Activated T-cell treated with anti-CD3 and anti-CD28 coated beads, Interleukin-2, amount 50 U/mL, for 72 hours (primary cell): Measurements from ENCODE around the gene MATR3. TPM values are rescaled to one million over a fixed set of nuclear protein-coding genes. Genes with fewer than 3 reads are reported as not detected.

Source experiments
- ATAC-seq, 2 donors: fragments of 150-1000 bp; cut with Tn5 transposase; replicated peaks in 1 of 2; 2 replicates each; pipeline ENCODE4 v1.10.0; 2021; ENCODE audit warnings: moderate library complexity in 2 of 2, mild to moderate bottlenecking in 1 of 2
- DNase-seq, 2 donors: peaks; one replicate each; pipeline ENCODE4 v3.0.0; 2021 to 2022; ENCODE audit warnings: mixed read lengths in 1 of 2
- H3K27ac Mint-ChIP-seq: one replicate; pipeline ENCODE4 v1.8.0; 2022; ENCODE audit warnings: mild to moderate bottlenecking, moderate library complexity, mixed read lengths
- H3K27me3 Mint-ChIP-seq: one replicate; pipeline ENCODE4 v1.8.0; 2022; ENCODE audit warnings: low read depth, mixed read lengths
- H3K36me3 Mint-ChIP-seq, 2 donors: one replicate each; pipeline ENCODE4 v1.8.0; 2022; ENCODE audit warnings: mixed read lengths in 2 of 2, mild to moderate bottlenecking in 1 of 2; ENCODE audit not compliant: insufficient read depth in 2 of 2
- H3K4me1 Mint-ChIP-seq: one replicate; pipeline ENCODE4 v1.8.0; 2022; ENCODE audit warnings: low read depth, mixed read lengths
- H3K4me3 Mint-ChIP-seq, 2 donors: one replicate each; pipeline ENCODE4 v1.8.0; 2022; ENCODE audit warnings: mild to moderate bottlenecking in 2 of 2, mixed read lengths in 2 of 2, moderate library complexity in 2 of 2
- H3K9me3 Mint-ChIP-seq, 2 donors: one replicate each; pipeline ENCODE4 v1.8.0; 2022; ENCODE audit warnings: mixed read lengths in 2 of 2
- total RNA-seq, 2 donors: library from RNA; stranded (reverse); gene quantifications; one replicate each; pipeline ENCODE4 v1.2.3, GENCODE V29; 2022

Gene MATR3
- total RNA-seq, 2 donors from 2014 or later, result 124 to 164 TPM

- Mint-ChIP-seq H3K27ac (no peak overlapping the region), H3K9me3 (peaks cover 0 to 2% of the 10 kb centered on the region in 2 donors), H3K36me3 (peaks cover 7 to 9% of the 10 kb centered on the region in 2 donors), H3K4me3 (no peak overlapping the region), H3K27me3 (no peaks in the 10 kb centered on the region), H3K4me1 (peaks cover 18% of the 10 kb centered on the region)
- ATAC-seq (no peak), DNase-seq (no peak)
Measured at GRCh38 chr5:139358064-139358463, 64.5 kb downstream of the MATR3 start.

- no peak overlapping the region for H3K4me3 Mint-ChIP-seq
- H3K4me1 Mint-ChIP-seq, result peaks cover 26% of the 10 kb centered on the region
- no peaks in the 10 kb centered on the region for H3K27me3 Mint-ChIP-seq
- H3K27ac Mint-ChIP-seq, result peak overlapping the region; percentile 48
- DNase-seq, result no peak
- H3K36me3 Mint-ChIP-seq, result peaks cover 8 to 17% of the 10 kb centered on the region in 2 donors
- ATAC-seq, result no peak
- H3K9me3 Mint-ChIP-seq, result no peaks in the 10 kb centered on the region
Measured at GRCh38 chr5:139360384-139360783, 66.8 kb downstream of the MATR3 start.

DNA sequence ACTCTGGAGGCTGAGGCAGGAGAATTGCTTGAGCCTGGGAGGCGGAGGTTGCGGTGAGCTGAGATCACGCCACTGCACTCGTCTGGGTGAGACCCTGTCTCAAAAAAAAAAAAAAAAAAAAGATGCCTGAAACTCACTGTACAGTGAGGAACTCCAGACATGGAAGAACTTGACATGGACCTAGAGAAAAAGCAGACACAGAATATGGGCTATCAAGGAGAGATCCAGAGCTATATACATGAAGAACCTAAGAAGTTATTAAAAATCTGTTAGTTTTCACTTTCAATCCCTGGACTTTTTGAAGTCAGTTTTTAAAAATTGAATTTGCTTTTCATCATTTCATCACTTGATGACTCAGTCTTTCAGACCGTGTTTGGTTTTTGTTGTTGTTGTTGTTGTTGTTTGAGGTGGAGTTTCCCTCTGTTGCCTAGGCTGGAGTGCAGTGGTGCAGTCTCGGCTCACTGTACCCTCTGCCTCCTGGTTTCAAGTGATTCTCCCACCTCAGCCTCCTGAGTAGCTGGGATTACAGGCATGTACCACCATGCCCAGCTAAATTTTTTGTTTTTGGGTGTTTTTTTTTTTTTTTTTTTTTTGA is 68.4 kb downstream of the MATR3 start:
- Mint-ChIP-seq H3K36me3 (peaks cover 8 to 15% of the 10 kb centered on the region in 2 donors), H3K27me3 (no peaks in the 10 kb centered on the region), H3K27ac (peak overlapping the region; percentile 68), H3K4me3 (no peak overlapping the region), H3K9me3 (no peaks in the 10 kb centered on the region), H3K4me1 (peaks cover 26% of the 10 kb centered on the region)
- ATAC-seq, result peak in 1 of 2 donors; percentile 77
- DNase-seq, result no peak

DNA sequence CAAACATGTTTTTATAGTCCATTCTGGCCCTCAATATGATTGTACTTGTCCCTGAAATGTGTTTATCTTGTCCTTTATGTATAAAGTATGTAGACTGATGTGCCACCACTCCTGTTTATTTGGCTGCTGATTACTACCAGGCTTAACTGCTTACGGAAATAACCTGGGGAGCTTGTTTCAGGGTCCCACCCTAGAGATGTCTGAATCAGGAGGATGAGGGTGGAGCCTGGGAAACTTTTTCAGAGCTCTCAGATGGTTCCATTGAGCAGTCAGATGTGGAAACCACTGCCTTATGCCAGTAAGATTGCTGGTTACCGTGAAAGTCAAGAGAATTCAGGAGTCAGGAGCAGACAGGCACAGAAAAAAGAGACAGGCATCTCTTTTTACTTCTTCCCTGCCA is 70.4 kb downstream of the MATR3 start:
- peaks cover 6 to 18% of the 10 kb centered on the region in 2 donors for H3K36me3 Mint-ChIP-seq
- peaks cover 26% of the 10 kb centered on the region for H3K4me1 Mint-ChIP-seq
- no peak overlapping the region for H3K4me3 Mint-ChIP-seq
- peak; percentile 51 to 53 for ATAC-seq
- no peaks in the 10 kb centered on the region for H3K27me3 Mint-ChIP-seq
- DNase-seq, result no peak
- no peaks in the 10 kb centered on the region for H3K9me3 Mint-ChIP-seq
- H3K27ac Mint-ChIP-seq, result peak overlapping the region; percentile 75

DNA sequence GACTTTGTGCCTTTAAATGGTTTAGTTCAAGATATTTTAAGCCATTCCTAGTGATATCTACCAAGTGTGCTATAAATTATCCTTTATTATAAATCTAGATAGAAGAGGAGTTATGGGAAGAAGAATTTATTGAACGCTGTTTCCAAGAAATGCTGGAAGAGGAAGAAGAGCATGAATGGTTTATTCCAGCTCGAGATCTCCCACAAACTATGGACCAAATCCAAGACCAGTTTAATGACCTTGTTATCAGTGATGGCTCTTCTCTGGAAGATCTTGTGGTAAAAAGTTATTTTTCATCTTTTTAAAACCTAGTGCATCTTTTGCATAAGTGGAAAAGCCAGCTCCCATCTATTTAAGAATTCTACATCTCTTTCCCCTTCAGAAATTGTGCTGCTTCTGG is 70.9 kb downstream of the MATR3 start:
- H3K36me3 Mint-ChIP-seq, result peaks cover 6 to 18% of the 10 kb centered on the region in 2 donors
- DNase-seq, result no peak
- H3K9me3 Mint-ChIP-seq, result no peaks in the 10 kb centered on the region

GRCh38 chr5:139368613-139369012 is 75.1 kb downstream of the MATR3 start:
- H3K27ac Mint-ChIP-seq, result peak overlapping the region; percentile 55
- ATAC-seq, result no peak
- H3K9me3 Mint-ChIP-seq, result no peaks in the 10 kb centered on the region
- H3K27me3 Mint-ChIP-seq, result no peaks in the 10 kb centered on the region
- no peak for DNase-seq
- H3K36me3 Mint-ChIP-seq, result peaks cover 4 to 16% of the 10 kb centered on the region in 2 donors
- H3K4me3 Mint-ChIP-seq, result no peak overlapping the region
- H3K4me1 Mint-ChIP-seq, result peaks cover 25% of the 10 kb centered on the region

More for the DNA sequence above, 70.9 kb downstream of the MATR3 start:
- Mint-ChIP-seq H3K27ac (peak overlapping the region; percentile 75), H3K4me3 (no peak overlapping the region), H3K27me3 (no peaks in the 10 kb centered on the region), H3K4me1 (peaks cover 26% of the 10 kb centered on the region)
- ATAC-seq, result no peak

DNA sequence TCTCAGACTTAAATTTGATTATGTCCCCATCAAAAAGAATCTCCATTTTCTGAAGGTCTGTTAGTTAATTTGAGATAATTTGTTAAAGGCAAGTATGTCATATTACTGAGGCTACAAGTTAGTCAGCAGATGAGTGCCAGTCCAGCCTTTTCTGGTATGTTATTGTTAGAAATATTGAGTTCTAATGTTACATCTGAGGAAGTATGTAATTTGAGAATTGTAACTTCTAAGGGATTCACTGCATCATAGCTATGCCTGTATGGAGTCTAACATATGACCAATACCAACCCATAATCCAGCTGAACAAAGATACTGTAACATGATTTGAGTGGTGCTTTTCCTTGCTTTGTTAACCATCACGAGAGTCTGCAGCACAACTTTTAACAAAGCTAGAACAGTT is 75.6 kb downstream of the MATR3 start:
- ATAC-seq (no peak), DNase-seq (no peak)
- Mint-ChIP-seq H3K4me3 (no peak overlapping the region), H3K27me3 (no peaks in the 10 kb centered on the region), H3K9me3 (no peaks in the 10 kb centered on the region), H3K4me1 (peaks cover 19% of the 10 kb centered on the region), H3K27ac (no peak overlapping the region), H3K36me3 (peaks cover 0 to 10% of the 10 kb centered on the region in 2 donors)

DNA sequence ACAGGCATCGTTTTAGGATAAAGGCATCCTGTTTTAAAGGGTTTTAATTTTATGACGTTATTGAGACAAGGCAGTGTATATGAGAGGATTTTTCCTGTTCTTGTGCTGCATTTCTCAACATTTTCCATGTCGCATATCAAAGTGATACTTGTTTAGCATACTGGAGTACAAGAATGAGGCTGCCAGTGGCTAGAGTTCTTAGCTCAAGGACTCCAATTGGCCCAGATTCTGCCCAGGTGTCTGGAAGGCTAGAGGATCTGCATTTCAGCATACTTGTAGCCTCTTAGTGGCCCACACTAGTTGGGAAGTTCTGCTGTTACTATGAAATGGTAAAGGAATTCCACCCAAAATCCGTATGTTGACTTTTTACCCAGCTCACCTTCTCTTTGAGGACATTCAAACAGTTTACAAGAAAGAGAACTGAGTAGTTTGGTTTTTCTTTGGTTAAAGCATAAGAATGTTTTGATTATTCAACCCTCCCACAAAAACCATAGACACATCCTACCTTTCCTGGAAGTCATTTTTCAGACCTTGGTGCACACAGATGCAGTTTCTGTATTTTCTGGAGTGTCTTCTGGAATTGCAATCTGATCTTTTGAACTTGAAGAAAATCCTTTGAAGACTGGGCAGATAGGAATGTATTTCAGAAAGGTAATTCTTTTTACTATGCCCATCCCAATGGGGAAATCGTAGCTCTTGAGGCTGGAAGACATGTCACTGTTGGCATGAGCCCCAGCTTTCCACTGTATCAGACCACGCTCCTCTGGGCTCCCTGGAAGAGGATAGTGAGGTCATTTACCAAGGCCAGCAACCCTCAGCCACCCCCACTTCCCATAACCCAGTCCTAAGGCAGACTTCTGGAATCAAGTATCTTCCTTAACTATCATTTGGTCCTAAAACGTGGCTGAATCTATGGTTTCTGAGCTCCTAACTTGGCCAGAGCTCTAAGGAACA is 78.2 kb downstream of the MATR3 start:
- ATAC-seq (peak; percentile 54 to 74), DNase-seq (no peak)
- H3K27me3 Mint-ChIP-seq, result no peaks in the 10 kb centered on the region
- H3K4me1 Mint-ChIP-seq, result peaks cover 16% of the 10 kb centered on the region
- no peaks in the 10 kb centered on the region for H3K9me3 Mint-ChIP-seq
- H3K36me3 Mint-ChIP-seq, result peaks cover 3% of the 10 kb centered on the region in 2 donors
- H3K4me3 Mint-ChIP-seq, result peak overlapping the region in 1 of 2 donors; percentile 48
- peak overlapping the region; percentile 66 for H3K27ac Mint-ChIP-seq

- Mint-ChIP-seq H3K4me3 (no peak overlapping the region), H3K27me3 (no peaks in the 10 kb centered on the region), H3K4me1 (peaks cover 16% of the 10 kb centered on the region), H3K27ac (no peak overlapping the region), H3K9me3 (no peaks in the 10 kb centered on the region), H3K36me3 (peaks cover 0 to 3% of the 10 kb centered on the region in 2 donors)
- ATAC-seq (no peak), DNase-seq (no peak)
Measured at GRCh38 chr5:139374909-139375308, 81.4 kb downstream of the MATR3 start.

DNA sequence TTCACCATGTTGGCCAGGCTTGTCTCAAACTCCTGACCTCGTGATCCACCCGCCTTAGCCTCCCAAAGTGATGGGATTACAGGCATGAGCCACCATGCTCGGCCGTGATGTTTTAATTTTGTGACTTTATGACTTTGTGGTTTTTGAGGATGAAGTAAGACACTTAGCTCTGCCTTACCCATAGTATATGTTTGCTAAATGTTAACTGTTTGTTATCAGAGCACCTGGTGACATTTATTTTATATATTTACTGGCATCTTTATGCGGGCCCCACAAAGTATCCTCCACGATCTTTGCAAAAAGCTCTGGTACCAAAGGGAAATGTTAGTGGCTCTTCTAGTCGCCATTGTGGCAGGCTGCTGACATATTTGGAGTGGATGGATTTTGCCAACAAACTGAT is 82.8 kb downstream of the MATR3 start:
- Mint-ChIP-seq H3K9me3 (no peaks in the 10 kb centered on the region), H3K27ac (no peak overlapping the region), H3K36me3 (peaks cover 0 to 3% of the 10 kb centered on the region in 2 donors), H3K27me3 (no peaks in the 10 kb centered on the region), H3K4me3 (no peak overlapping the region), H3K4me1 (peaks cover 11% of the 10 kb centered on the region)
- no peak for DNase-seq
- no peak for ATAC-seq

GRCh38 chr5:139377226-139377625 is 83.7 kb downstream of the MATR3 start:
- Mint-ChIP-seq H3K4me1 (peaks cover 2% of the 10 kb centered on the region), H3K9me3 (no peaks in the 10 kb centered on the region), H3K27ac (no peak overlapping the region), H3K36me3 (peaks cover 0 to 3% of the 10 kb centered on the region in 2 donors), H3K4me3 (no peak overlapping the region), H3K27me3 (no peaks in the 10 kb centered on the region)
- ATAC-seq (peak in 1 of 2 donors; percentile 32), DNase-seq (no peak)

DNA sequence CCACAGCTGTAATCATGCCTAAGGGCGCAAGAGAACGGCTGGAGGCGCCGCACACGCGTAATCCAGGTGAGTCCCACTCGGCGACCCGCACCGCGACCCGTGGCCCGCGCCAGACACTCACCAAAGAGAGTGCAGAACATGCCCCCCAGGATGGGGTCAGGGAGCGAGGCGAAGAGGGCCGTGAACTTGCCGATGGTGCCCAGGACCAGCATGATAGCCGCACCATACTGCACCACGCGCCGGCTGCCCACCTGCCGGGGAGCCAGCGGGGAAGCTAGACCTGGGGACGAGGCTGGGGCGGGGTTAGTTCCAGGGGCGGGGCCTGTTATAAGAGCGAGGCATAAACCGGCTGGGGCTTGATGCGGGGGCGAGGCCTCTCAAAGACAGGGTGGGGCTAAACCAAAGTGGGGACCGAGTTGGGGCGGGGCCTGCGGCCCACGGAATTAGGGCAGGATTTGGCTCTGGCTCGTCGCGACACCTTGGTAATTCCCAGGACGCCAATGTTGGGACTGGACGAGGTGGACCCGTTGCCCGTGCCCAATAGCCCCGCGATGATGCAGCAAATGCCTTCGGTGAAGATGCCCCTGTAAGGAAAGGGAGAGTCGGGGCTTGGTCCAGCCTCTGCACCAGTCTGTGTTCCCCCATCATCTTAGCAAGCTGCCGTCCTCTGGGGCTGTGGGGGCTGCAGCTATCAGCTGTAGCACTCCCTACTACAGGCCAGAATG is 84.7 kb downstream of the MATR3 start:
- no peak overlapping the region for H3K27ac Mint-ChIP-seq
- no peaks in the 10 kb centered on the region for H3K4me1 Mint-ChIP-seq
- ATAC-seq (no peak), DNase-seq (no peak)
- no peaks in the 10 kb centered on the region for H3K9me3 Mint-ChIP-seq
- no peaks in the 10 kb centered on the region for H3K27me3 Mint-ChIP-seq
- no peak overlapping the region for H3K4me3 Mint-ChIP-seq
- H3K36me3 Mint-ChIP-seq, result peaks cover 0 to 3% of the 10 kb centered on the region in 2 donors

- DNase-seq (no peak), ATAC-seq (no peak)
- peaks cover 0 to 3% of the 10 kb centered on the region in 2 donors for H3K36me3 Mint-ChIP-seq
- H3K4me3 Mint-ChIP-seq, result no peak overlapping the region
- H3K27ac Mint-ChIP-seq, result no peak overlapping the region
- H3K4me1 Mint-ChIP-seq, result no peaks in the 10 kb centered on the region
- no peaks in the 10 kb centered on the region for H3K9me3 Mint-ChIP-seq
- no peaks in the 10 kb centered on the region for H3K27me3 Mint-ChIP-seq
Measured at GRCh38 chr5:139378941-139379361, 85.4 kb downstream of the MATR3 start.
